HG02588 (cell line): ENCODE data around the gene TGOLN2.

Source experiments
- ATAC-seq: cut with Tn5 transposase; IDR thresholded peaks from one replicate; pipeline ENCODE4 v1.9.1; 2021; ENCODE audit warnings: mild to moderate bottlenecking, moderate library complexity; ENCODE audit not compliant: unreplicated experiment

The TGOLN2 gene

GRCh38 chr2:85309699-85310321, 18.0 kb downstream of the TGOLN2 start:
- ATAC-seq, result peak; percentile 5

- no peak for ATAC-seq
Measured at GRCh38 chr2:85308896-85309555, 18.8 kb downstream of the TGOLN2 start.

- ATAC-seq, result no peak
Measured at GRCh38 chr2:85308201-85308600, 19.6 kb downstream of the TGOLN2 start.

GRCh38 chr2:85307527-85307897, 20.3 kb downstream of the TGOLN2 start:
- ATAC-seq, result no peak

- no peak for ATAC-seq
Measured at GRCh38 chr2:85303780-85304531, 23.8 kb downstream of the TGOLN2 start.

GRCh38 chr2:85302121-85302520, 25.7 kb downstream of the TGOLN2 start:
- ATAC-seq, result no peak

GRCh38 chr2:85291425-85292023, 36.3 kb downstream of the TGOLN2 start:
- no peak for ATAC-seq

- no peak for ATAC-seq
Measured at GRCh38 chr2:85288244-85288725, 39.5 kb downstream of the TGOLN2 start.

GRCh38 chr2:85287721-85288120, 40.1 kb downstream of the TGOLN2 start:
- ATAC-seq, result no peak

GRCh38 chr2:85286918-85287317, 40.9 kb downstream of the TGOLN2 start:
- ATAC-seq, result no peak

- no peak for ATAC-seq
Measured at GRCh38 chr2:85283641-85284040, 44.1 kb downstream of the TGOLN2 start.

GRCh38 chr2:85282914-85283313, 44.9 kb downstream of the TGOLN2 start:
- no peak for ATAC-seq

GRCh38 chr2:85281553-85281952, 46.2 kb downstream of the TGOLN2 start:
- no peak for ATAC-seq

GRCh38 chr2:85278361-85278760, 49.4 kb downstream of the TGOLN2 start:
- no peak for ATAC-seq

GRCh38 chr2:85277416-85278158, 50.2 kb downstream of the TGOLN2 start:
- ATAC-seq, result no peak

GRCh38 chr2:85276571-85277118, 51.1 kb downstream of the TGOLN2 start:
- no peak for ATAC-seq

- no peak for ATAC-seq
Measured at GRCh38 chr2:85275984-85276540, 51.7 kb downstream of the TGOLN2 start.

GRCh38 chr2:85273738-85274731, 53.8 kb downstream of the TGOLN2 start:
- ATAC-seq, result no peak

GRCh38 chr2:85272357-85272756, 55.4 kb downstream of the TGOLN2 start:
- ATAC-seq, result no peak
